GM12865 (cell line): ENCODE results near the gene TRABD2B.

ENCODE experiments used
- DNase-seq: peaks from one replicate; pipeline ENCODE4 v3.0.0; 2010; ENCODE audit warnings: low read depth
- H3K4me3 ChIP-seq: 2 replicates; pipeline ENCODE4 v1.5.1; 2011; ENCODE audit warnings: mild to moderate bottlenecking, low read depth, low read length, control low read depth
- TF ChIP-seq, protein P1 (sequence below): IDR thresholded peaks from 2 replicates; pipeline ENCODE4 v1.5.1; 2011; ENCODE audit warnings: low read length, control low read depth, low read depth, inconsistent platforms; ENCODE audit not compliant: insufficient read depth; ENCODE audit errors: missing control alignments

Gene TRABD2B

DNA sequence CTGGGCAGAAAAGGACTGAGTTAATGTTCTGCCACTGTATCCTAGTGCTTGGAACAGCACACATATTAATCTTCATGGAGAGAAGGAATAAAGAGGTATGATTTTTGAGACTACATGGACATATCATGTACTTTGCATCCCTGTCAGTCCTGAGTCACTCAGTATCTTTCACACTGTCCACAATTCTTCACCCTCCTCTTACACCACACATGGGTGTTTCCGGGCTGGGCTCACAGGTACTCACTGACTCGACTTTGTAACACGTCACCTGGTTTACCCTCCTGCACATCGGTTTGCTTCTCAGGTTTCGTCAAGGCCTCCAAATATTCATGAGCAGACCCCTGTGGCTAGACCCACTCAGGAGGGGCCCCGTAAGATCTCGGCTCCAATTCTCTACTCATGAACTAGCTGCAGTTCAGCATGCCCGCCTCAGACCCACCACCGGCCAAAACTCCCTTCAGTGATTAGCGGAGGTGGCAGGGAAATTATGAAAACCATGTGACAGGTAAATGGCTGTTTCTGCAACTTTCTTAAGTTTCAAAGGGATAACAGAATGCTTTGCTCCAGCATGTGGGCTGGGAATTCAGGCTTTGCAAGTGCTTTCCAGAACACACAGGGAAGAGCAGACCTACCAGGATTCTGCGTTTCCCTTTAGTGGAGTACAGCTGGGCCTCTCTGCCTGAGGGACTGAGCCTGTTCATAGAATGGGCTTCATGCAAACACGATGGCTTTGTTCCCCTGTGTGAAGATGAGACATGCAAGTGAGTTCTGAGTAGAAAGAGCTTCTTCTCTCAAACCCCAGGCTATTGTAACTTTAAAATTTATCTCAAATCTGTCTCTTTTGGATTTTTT lies 31.3 kb upstream of the TRABD2B start:
- TF ChIP-seq, protein P1, sequence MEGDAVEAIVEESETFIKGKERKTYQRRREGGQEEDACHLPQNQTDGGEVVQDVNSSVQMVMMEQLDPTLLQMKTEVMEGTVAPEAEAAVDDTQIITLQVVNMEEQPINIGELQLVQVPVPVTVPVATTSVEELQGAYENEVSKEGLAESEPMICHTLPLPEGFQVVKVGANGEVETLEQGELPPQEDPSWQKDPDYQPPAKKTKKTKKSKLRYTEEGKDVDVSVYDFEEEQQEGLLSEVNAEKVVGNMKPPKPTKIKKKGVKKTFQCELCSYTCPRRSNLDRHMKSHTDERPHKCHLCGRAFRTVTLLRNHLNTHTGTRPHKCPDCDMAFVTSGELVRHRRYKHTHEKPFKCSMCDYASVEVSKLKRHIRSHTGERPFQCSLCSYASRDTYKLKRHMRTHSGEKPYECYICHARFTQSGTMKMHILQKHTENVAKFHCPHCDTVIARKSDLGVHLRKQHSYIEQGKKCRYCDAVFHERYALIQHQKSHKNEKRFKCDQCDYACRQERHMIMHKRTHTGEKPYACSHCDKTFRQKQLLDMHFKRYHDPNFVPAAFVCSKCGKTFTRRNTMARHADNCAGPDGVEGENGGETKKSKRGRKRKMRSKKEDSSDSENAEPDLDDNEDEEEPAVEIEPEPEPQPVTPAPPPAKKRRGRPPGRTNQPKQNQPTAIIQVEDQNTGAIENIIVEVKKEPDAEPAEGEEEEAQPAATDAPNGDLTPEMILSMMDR: no peak
- H3K4me3 ChIP-seq: no peak overlapping the region
- no peak for DNase-seq

DNA sequence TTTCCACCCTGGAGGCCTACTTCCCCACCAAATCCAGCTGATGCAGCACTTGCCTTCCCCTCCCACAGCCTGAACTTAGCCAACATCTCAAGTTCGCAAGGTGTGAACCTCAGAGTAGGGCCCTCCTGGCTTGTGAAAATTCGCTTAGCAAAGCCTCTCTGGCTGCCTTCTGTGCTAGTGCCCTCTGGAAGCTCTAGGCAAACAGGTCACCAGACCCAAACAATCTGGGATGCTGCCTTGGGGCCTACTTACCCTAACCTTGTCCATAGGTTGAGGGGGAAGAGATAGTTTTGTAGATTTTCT lies 30.3 kb upstream of the TRABD2B start:
- TF ChIP-seq, protein P1: no peak
- no peak for DNase-seq
- no peak overlapping the region for H3K4me3 ChIP-seq

DNA sequence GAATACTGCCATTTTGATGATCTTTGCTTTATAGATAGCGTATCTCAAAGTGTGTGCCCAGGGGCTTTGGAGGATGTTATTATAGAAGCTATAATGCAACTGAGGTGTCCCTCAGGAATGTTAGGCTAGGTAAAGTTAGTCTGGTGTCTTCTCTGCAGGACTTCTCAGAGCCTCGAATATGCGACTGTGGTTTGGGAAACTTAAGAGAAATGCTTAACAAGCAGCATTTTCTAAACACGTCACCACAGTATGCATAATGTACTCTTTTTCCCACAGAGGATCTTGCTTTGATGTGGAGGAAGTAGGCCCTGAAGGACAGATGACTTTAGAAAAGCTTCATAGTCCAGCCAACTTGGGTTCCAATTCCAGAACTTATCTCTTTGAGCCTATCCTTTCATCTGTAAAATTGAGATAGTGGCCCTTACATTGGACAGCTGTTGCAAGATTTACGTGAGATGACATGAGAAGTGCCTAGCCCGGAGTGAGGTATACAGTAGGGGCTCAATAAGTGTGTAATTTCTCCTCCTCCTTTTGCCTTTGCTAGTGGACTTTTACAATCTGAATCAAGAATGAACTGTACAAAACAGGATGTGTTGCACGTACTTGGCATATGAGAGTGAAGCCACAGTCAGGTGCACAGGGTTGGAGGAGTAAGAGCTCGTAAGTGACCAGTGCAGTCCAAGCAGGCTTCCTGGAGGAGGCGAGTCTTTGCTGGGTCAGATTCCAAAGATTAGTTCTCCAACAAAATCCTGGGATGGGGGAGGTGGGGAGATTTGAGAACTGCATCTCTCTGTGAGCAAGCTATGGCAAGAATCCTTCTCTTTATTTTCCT lies 29.7 kb upstream of the TRABD2B start:
- no peak overlapping the region for H3K4me3 ChIP-seq
- TF ChIP-seq, protein P1: no peak
- no peak for DNase-seq

DNA sequence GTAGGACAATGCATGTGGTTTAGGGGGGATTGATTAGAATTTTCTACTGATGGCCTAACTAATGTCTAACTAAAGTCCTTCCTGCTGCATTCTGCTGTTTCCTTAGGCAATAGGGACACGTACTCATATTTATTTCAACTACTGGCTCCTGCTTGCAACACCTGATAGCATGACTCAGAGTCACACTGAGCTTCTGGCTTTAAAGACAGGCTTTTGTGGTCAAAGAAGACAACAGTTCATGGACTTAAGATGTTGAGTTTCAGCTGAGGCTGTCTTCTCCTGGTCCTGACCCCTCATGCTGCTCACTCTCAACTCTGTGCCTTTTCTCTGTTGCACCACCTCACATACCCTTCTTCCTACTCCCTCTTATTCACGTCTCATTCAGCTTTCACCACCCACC lies 29.1 kb upstream of the TRABD2B start:
- TF ChIP-seq, protein P1: no peak
- no peak overlapping the region for H3K4me3 ChIP-seq
- DNase-seq: no peak

DNA sequence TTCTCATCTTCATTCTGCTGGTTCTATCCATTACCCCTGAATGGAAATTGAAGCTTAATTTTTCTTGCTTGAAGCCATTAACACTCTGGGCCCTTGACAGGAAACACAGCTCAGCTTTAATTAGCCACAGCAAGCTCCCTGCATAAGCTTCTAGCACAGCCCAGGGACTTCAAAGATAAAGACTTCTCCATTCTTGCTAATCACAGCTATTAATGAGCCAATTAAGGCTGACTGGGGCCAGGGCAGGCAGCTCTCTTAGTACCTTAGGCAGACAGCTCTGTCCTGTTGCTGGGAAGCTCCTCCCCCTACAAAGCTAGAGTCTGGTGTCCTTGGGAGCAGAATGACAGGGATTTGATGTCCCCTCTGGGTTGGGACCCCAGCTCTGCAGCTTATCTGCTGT lies 27.9 kb upstream of the TRABD2B start:
- TF ChIP-seq, protein P1: no peak
- no peak overlapping the region for H3K4me3 ChIP-seq
- DNase-seq: no peak

DNA sequence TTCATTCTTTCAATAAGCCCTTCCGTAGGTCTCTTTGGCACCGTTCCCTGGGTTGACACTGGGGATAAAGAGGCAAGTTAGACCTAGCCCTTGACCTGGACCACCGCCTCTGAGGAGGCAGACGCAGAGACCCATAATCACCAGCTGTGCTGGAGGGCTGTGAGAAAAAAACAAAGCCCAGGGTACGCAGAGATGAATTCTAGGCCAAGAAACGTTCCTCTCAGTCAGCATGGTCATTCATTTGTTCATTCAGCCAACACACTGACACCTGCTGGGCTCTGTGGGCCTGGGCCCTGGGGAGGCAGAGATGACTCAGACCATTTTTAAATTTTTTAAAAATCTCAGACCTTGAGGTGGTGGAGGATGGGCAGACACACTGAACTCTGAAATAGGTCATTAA lies 26.3 kb upstream of the TRABD2B start:
- no peak for DNase-seq
- H3K4me3 ChIP-seq: no peak overlapping the region

More for the DNA sequence above, 26.3 kb upstream of the TRABD2B start:
- TF ChIP-seq, protein P1: no peak
